ENCODE results near the gene HBS1L.

The HBS1L gene

DNA sequence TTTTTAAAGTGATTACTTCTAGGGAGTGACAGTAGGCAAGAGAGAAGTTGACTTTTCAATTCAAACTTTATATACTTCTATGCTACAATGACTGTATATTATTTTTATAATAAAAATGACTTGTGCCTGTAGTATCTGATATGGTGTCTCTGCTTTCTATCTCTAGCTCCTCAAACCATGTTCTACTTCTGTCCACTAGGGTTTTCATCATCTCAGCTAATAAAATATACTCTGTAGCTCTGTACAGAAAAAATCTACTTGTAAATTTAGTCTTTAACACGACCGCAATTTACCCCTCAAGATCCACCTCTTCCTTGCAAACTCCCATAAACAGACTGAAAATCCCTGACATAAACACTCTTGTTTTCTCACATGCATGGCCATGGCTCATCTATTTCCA is 42.3 kb downstream of the HBS1L start:
- no peak overlapping the region for H3K27ac ChIP-seq (replicated peaks)
- H3K4me3 ChIP-seq (replicated peaks; ENCODE audit: insufficient read depth, low read length): no peak overlapping the region
- TF ChIP-seq GABPA (IDR thresholded peaks at IDR 0.05; ENCODE audit: low read depth) (no peak), SPI1 (IDR thresholded peaks at IDR 0.05; ENCODE audit: borderline replicate concordance, low read depth) (no peak), POLR2AphosphoS5 (IDR thresholded peaks at IDR 0.05; ENCODE audit: low read depth) (no peak)
- TF ChIP-seq, protein P1, sequence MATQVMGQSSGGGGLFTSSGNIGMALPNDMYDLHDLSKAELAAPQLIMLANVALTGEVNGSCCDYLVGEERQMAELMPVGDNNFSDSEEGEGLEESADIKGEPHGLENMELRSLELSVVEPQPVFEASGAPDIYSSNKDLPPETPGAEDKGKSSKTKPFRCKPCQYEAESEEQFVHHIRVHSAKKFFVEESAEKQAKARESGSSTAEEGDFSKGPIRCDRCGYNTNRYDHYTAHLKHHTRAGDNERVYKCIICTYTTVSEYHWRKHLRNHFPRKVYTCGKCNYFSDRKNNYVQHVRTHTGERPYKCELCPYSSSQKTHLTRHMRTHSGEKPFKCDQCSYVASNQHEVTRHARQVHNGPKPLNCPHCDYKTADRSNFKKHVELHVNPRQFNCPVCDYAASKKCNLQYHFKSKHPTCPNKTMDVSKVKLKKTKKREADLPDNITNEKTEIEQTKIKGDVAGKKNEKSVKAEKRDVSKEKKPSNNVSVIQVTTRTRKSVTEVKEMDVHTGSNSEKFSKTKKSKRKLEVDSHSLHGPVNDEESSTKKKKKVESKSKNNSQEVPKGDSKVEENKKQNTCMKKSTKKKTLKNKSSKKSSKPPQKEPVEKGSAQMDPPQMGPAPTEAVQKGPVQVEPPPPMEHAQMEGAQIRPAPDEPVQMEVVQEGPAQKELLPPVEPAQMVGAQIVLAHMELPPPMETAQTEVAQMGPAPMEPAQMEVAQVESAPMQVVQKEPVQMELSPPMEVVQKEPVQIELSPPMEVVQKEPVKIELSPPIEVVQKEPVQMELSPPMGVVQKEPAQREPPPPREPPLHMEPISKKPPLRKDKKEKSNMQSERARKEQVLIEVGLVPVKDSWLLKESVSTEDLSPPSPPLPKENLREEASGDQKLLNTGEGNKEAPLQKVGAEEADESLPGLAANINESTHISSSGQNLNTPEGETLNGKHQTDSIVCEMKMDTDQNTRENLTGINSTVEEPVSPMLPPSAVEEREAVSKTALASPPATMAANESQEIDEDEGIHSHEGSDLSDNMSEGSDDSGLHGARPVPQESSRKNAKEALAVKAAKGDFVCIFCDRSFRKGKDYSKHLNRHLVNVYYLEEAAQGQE (IDR thresholded peaks at IDR 0.05; ENCODE audit: insufficient replicate concordance, low read depth): no peak
- TF ChIP-seq, protein P2, sequence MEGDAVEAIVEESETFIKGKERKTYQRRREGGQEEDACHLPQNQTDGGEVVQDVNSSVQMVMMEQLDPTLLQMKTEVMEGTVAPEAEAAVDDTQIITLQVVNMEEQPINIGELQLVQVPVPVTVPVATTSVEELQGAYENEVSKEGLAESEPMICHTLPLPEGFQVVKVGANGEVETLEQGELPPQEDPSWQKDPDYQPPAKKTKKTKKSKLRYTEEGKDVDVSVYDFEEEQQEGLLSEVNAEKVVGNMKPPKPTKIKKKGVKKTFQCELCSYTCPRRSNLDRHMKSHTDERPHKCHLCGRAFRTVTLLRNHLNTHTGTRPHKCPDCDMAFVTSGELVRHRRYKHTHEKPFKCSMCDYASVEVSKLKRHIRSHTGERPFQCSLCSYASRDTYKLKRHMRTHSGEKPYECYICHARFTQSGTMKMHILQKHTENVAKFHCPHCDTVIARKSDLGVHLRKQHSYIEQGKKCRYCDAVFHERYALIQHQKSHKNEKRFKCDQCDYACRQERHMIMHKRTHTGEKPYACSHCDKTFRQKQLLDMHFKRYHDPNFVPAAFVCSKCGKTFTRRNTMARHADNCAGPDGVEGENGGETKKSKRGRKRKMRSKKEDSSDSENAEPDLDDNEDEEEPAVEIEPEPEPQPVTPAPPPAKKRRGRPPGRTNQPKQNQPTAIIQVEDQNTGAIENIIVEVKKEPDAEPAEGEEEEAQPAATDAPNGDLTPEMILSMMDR (IDR thresholded peaks at IDR 0.05; ENCODE audit: insufficient read depth, low read length): no peak

DNA sequence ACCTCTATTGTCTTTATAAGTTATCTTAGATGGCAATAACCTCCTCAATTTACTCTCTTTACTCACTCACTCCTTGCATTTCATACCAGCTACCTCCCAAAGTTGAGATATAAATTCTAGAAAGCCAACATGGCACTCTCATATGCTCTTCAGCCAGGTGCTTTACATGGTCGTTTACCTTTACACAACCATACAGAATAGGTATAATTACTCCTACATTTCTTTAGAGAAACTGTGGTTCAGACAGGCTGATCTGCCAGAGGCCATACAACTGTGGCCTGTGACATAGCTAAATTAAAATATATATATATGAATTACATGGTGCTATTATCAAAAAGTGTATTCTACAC is 45.7 kb downstream of the HBS1L start:
- Histone ChIP-seq H3K27ac (replicated peaks) (no peak overlapping the region), H3K4me3 (replicated peaks; ENCODE audit: insufficient read depth, low read length) (no peak overlapping the region), H3K27me3 (ENCODE audit: insufficient read depth, poor library complexity, severe bottlenecking) (no peaks in the 10 kb centered on the region)
- TF ChIP-seq, protein P2 (IDR thresholded peaks at IDR 0.05; ENCODE audit: insufficient read depth, low read length): no peak
- TF ChIP-seq GABPA (IDR thresholded peaks at IDR 0.05; ENCODE audit: low read depth) (no peak), POLR2AphosphoS5 (IDR thresholded peaks at IDR 0.05; ENCODE audit: low read depth) (no peak), SPI1 (IDR thresholded peaks at IDR 0.05; ENCODE audit: borderline replicate concordance, low read depth) (no peak)
- TF ChIP-seq, protein P1 (IDR thresholded peaks at IDR 0.05; ENCODE audit: insufficient replicate concordance, low read depth): no peak
- no peak for DNase-seq (ENCODE audit: low read depth in 1 of 2, low spot score in 1 of 2)

More for the DNA sequence above, 42.3 kb downstream of the HBS1L start:
- no peaks in the 10 kb centered on the region for H3K27me3 ChIP-seq (ENCODE audit: insufficient read depth, poor library complexity, severe bottlenecking)
- no peak for DNase-seq (ENCODE audit: low read depth in 1 of 2, low spot score in 1 of 2)

DNA sequence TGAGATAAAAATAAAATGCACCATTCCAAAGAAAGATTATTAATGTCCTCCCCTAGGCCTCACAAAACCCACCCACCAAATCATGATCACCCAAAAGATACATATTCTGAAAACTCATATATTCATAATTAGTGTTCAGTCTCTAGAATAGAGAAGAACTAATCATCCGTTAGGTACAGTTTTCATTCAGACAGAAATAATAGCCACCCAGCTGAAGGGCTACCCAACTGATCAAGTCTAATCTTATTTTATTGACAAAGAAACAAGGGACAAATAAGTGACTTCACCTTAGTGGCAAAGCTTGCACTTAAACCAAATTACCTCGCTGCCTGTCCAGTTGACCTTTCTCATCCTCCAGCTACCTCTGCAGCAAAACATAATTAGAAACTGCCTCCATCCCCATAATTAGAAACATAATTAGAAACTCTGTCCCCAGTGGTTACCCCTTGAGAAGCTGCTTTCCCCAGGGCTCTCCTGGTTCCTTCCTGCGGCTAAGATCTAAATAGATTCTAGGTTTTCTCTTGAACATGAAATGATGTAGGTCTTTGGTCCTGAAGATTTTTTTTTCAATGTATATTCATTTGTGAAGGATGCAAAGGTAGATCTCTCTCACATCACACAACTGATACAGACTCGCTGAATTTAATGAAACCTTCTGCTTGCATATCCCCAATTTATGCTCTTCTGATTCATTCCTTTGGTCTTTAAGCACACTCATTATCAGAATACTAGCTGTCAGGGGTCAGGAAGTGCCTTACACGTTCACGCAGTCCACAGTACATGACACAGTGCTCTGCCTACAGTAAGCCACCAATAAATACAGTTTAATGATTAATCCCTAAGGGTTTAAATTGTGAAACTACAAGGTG is 46.3 kb downstream of the HBS1L start:
- no peak for TF ChIP-seq POLR2AphosphoS5 (IDR thresholded peaks at IDR 0.05; ENCODE audit: low read depth)
- no peak for TF ChIP-seq SPI1 (IDR thresholded peaks at IDR 0.05; ENCODE audit: borderline replicate concordance, low read depth)
- TF ChIP-seq, protein P2 (IDR thresholded peaks at IDR 0.05; ENCODE audit: insufficient read depth, low read length): no peak
- TF ChIP-seq GABPA (IDR thresholded peaks at IDR 0.05; ENCODE audit: low read depth): no peak
- TF ChIP-seq, protein P1 (IDR thresholded peaks at IDR 0.05; ENCODE audit: insufficient replicate concordance, low read depth): no peak
- H3K4me3 ChIP-seq (replicated peaks; ENCODE audit: insufficient read depth, low read length): no peak overlapping the region
- no peak overlapping the region for H3K27ac ChIP-seq (replicated peaks)
- no peak for DNase-seq (ENCODE audit: low read depth in 1 of 2, low spot score in 1 of 2)
- no peaks in the 10 kb centered on the region for H3K27me3 ChIP-seq (ENCODE audit: insufficient read depth, poor library complexity, severe bottlenecking)

Data from HL-60 (cell line).